HG02885 (cell line): ENCODE results near the gene PPP2R2B.

Experiments used
- ATAC-seq: cut with Tn5 transposase; IDR thresholded peaks from one replicate; pipeline ENCODE4 v1.9.1; 2021; ENCODE audit warnings: mild to moderate bottlenecking; ENCODE audit not compliant: unreplicated experiment, poor library complexity

The PPP2R2B gene

GRCh38 chr5:146710348-146710747 is 168.2 kb downstream of the PPP2R2B start:
- no peak for ATAC-seq

GRCh38 chr5:146707316-146707715 is 171.2 kb downstream of the PPP2R2B start:
- ATAC-seq = no peak

- ATAC-seq = no peak
Measured at GRCh38 chr5:146706321-146706972, 172.1 kb downstream of the PPP2R2B start.

- no peak for ATAC-seq
Measured at GRCh38 chr5:146704949-146705665, 173.4 kb downstream of the PPP2R2B start.

- ATAC-seq = no peak
Measured at GRCh38 chr5:146703899-146704298, 174.7 kb downstream of the PPP2R2B start.

GRCh38 chr5:146703499-146703898 is 175.1 kb downstream of the PPP2R2B start:
- ATAC-seq = no peak

- ATAC-seq = no peak
Measured at GRCh38 chr5:146699664-146700418, 178.7 kb downstream of the PPP2R2B start.

GRCh38 chr5:146699138-146699537 is 179.4 kb downstream of the PPP2R2B start:
- no peak for ATAC-seq

- ATAC-seq = no peak
Measured at GRCh38 chr5:146698651-146699050, 179.9 kb downstream of the PPP2R2B start.

GRCh38 chr5:146697211-146697610 is 181.3 kb downstream of the PPP2R2B start:
- ATAC-seq = no peak

GRCh38 chr5:146695646-146696045 is 182.9 kb downstream of the PPP2R2B start:
- no peak for ATAC-seq

GRCh38 chr5:146690880-146691355 is 187.6 kb downstream of the PPP2R2B start:
- ATAC-seq = no peak

GRCh38 chr5:146687630-146688029 is 190.9 kb downstream of the PPP2R2B start:
- no peak for ATAC-seq

- ATAC-seq = no peak
Measured at GRCh38 chr5:146683861-146684260, 194.7 kb downstream of the PPP2R2B start.

- ATAC-seq = no peak
Measured at GRCh38 chr5:146682899-146683532, 195.5 kb downstream of the PPP2R2B start.

GRCh38 chr5:146681585-146682105 is 196.9 kb downstream of the PPP2R2B start:
- ATAC-seq = no peak

- ATAC-seq = no peak
Measured at GRCh38 chr5:146680846-146681584, 197.5 kb downstream of the PPP2R2B start.

- ATAC-seq = no peak
Measured at GRCh38 chr5:146675636-146676035, 202.9 kb downstream of the PPP2R2B start.

GRCh38 chr5:146672866-146673265 is 205.7 kb downstream of the PPP2R2B start:
- ATAC-seq = no peak
